IMR-90 (cell line): ENCODE measurements around the gene ATRN. TPM values are rescaled to one million over a fixed set of nuclear protein-coding genes. Genes with fewer than 3 reads are reported as not detected.

Source experiments
- ATAC-seq: fragments of 200-7000 bp; cut with Tn5 transposase; 2 replicates; pipeline ENCODE4 v1.9.1; 2020; ENCODE audit warnings: low read depth, mild to moderate bottlenecking, moderate library complexity
- BruUV-seq: library from RNA; stranded (reverse); fragments of 400-500 nt; replicated peaks from 2 replicates; lab custom pipeline; 2021; lab: Mats Ljungman, UMichigan
- CTCF ChIA-PET: fragments of 300-600 bp; formaldehyde crosslinking; extraction: SDS; loops from one replicate; lab custom pipeline; 2021; ENCODE audit warnings: antibody characterized with exemption; lab: Yijun Ruan, JAX
- POLR2A ChIA-PET: fragments of 300-600 bp; sonication (Branson Sonifier 250); formaldehyde crosslinking; loops from one replicate; lab custom pipeline; 2022; ENCODE audit warnings: antibody characterized with exemption; ENCODE audit not compliant: unreplicated experiment; lab: Charles Lee
- DNase-seq: peaks from one replicate; pipeline ENCODE4 v3.0.0; 2013
- H2AFZ ChIP-seq: replicated peaks from 2 replicates; pipeline ENCODE3; 2013; ENCODE audit warnings: low read length, mild to moderate bottlenecking; ENCODE audit not compliant: poor library complexity
- H2AK5ac ChIP-seq: 2 replicates; pipeline ENCODE4 v1.6.1; 2013; ENCODE audit warnings: low read depth, low read length, inconsistent platforms
- H2AK9ac ChIP-seq: replicated peaks from 2 replicates; pipeline ENCODE3; 2013; ENCODE audit warnings: mild to moderate bottlenecking, low read depth, low read length, moderate library complexity; ENCODE audit not compliant: poor library complexity
- H2BK120ac ChIP-seq: 2 replicates; pipeline ENCODE4 v1.6.1; 2013; ENCODE audit warnings: low read depth, low read length, inconsistent platforms
- H2BK15ac ChIP-seq: 3 replicates; pipeline ENCODE4 v1.6.1; 2013; ENCODE audit warnings: low read depth, low read length, inconsistent platforms
- H2BK20ac ChIP-seq: 2 replicates; pipeline ENCODE4 v1.6.1; 2013; ENCODE audit warnings: low read depth, mild to moderate bottlenecking, inconsistent platforms, low read length, moderate library complexity
- H2BK5ac ChIP-seq: 2 replicates; pipeline ENCODE4 v1.6.1; 2013; ENCODE audit warnings: mild to moderate bottlenecking, low read depth, low read length, inconsistent platforms; ENCODE audit not compliant: poor library complexity, severe bottlenecking
- H3K14ac ChIP-seq: replicated peaks from 2 replicates; pipeline ENCODE4 v1.6.1; 2013; ENCODE audit warnings: low read depth, low read length, inconsistent platforms
- H3K18ac ChIP-seq: 2 replicates; pipeline ENCODE4 v1.6.1; 2013; ENCODE audit warnings: low read depth, low read length, control low read depth
- H3K23ac ChIP-seq: 2 replicates; pipeline ENCODE4 v1.6.1; 2013; ENCODE audit warnings: low read depth, low read length, inconsistent platforms
- H3K27ac ChIP-seq: 2 replicates; pipeline ENCODE4 v1.5.1; 2013; ENCODE audit warnings: mild to moderate bottlenecking, control low read depth, low read length; ENCODE audit not compliant: insufficient read depth
- H3K27me3 ChIP-seq: 2 replicates; pipeline ENCODE4 v1.6.1; 2013; ENCODE audit warnings: low read length; ENCODE audit not compliant: control insufficient read depth, insufficient read depth
- H3K36me3 ChIP-seq: 2 replicates; pipeline ENCODE4 v1.6.1; 2013; ENCODE audit warnings: low read length, mixed read lengths; ENCODE audit not compliant: control insufficient read depth, insufficient read depth
- H3K4ac ChIP-seq: 2 replicates; pipeline ENCODE4 v1.6.1; 2013; ENCODE audit warnings: low read depth, low read length, inconsistent platforms
- H3K4me1 ChIP-seq: 2 replicates; pipeline ENCODE4 v1.6.1; 2013; ENCODE audit warnings: low read length, mixed read lengths; ENCODE audit not compliant: control insufficient read depth, insufficient read depth
- H3K4me2 ChIP-seq: 2 replicates; pipeline ENCODE4 v1.6.1; 2013; ENCODE audit warnings: low read depth, mild to moderate bottlenecking, control low read depth, low read length, moderate library complexity
- H3K4me3 ChIP-seq: 2 replicates; pipeline ENCODE4 v1.5.1; 2013; ENCODE audit warnings: low read depth, mild to moderate bottlenecking, control low read depth, low read length, moderate library complexity; ENCODE audit not compliant: insufficient read depth
- H3K56ac ChIP-seq: 2 replicates; pipeline ENCODE4 v1.6.1; 2013; ENCODE audit warnings: low read length, inconsistent platforms; ENCODE audit not compliant: insufficient read depth; ENCODE audit errors: extremely low read depth
- H3K79me1 ChIP-seq, 2 experiments: 2 replicates each; pipeline ENCODE4 v1.6.1; 2013; ENCODE audit warnings: low read length in 2 of 2, inconsistent platforms in 1 of 2, low read depth in 1 of 2
- H3K9ac ChIP-seq: 2 replicates; pipeline ENCODE4 v1.6.1; 2013; ENCODE audit warnings: low read depth, low read length, control low read depth
- H3K9me1 ChIP-seq: 2 replicates; pipeline ENCODE4 v1.6.1; 2013; ENCODE audit warnings: low read length, inconsistent platforms; ENCODE audit not compliant: insufficient read depth
- H3K9me3 ChIP-seq: 2 replicates; pipeline ENCODE4 v1.6.1; 2013; ENCODE audit warnings: low read length; ENCODE audit not compliant: control insufficient read depth, insufficient read depth
- H4K20me1 ChIP-seq: 2 replicates; pipeline ENCODE4 v1.6.1; 2013; ENCODE audit warnings: low read length, inconsistent platforms; ENCODE audit not compliant: insufficient read depth
- H4K5ac ChIP-seq: 2 replicates; pipeline ENCODE4 v1.6.1; 2013; ENCODE audit warnings: mild to moderate bottlenecking, low read depth, low read length, control low read depth
- H4K8ac ChIP-seq, 2 experiments: 2 replicates each; pipeline ENCODE4 v1.6.1; 2013; ENCODE audit warnings: low read depth in 2 of 2, low read length in 2 of 2, control low read depth in 1 of 2, inconsistent platforms in 1 of 2
- H4K91ac ChIP-seq: 2 replicates; pipeline ENCODE4 v1.6.1; 2013; ENCODE audit warnings: low read depth, low read length, inconsistent platforms; ENCODE audit not compliant: insufficient read depth
- CTCF ChIP-seq: conservative IDR thresholded peaks from 2 replicates; pipeline ENCODE4 v1.5.1; 2012; ENCODE audit warnings: mild to moderate bottlenecking, low read depth, low read length, improper control_type of control experiment
- ELK1 ChIP-seq: fragments of 150-350 bp; IDR thresholded peaks from 2 replicates; pipeline ENCODE4 v1.6.1; 2016; ENCODE audit warnings: low read depth, mild to moderate bottlenecking, low read length, moderate library complexity, borderline replicate concordance
- FOS ChIP-seq: fragments of 150-350 bp; IDR thresholded peaks from 2 replicates; pipeline ENCODE4 v1.6.1; 2016; ENCODE audit warnings: low read depth, low read length
- MAFK ChIP-seq: IDR thresholded peaks from 2 replicates; pipeline ENCODE4 v1.6.1; 2012; ENCODE audit warnings: low read depth, low read length, improper control_type of control experiment
- MAZ ChIP-seq: IDR thresholded peaks from 2 replicates; pipeline ENCODE4 v1.6.1; 2012; ENCODE audit warnings: low read depth, mild to moderate bottlenecking, low read length, improper control_type of control experiment, moderate library complexity, borderline replicate concordance
- MXI1 ChIP-seq: IDR thresholded peaks from 2 replicates; pipeline ENCODE4 v1.6.1; 2012; ENCODE audit warnings: low read depth, mild to moderate bottlenecking, low read length, moderate library complexity, borderline replicate concordance
- NFE2L2 ChIP-seq: fragments of 150-350 bp; IDR thresholded peaks from 2 replicates; pipeline ENCODE4 v1.6.1; 2016; ENCODE audit warnings: low read depth, mild to moderate bottlenecking, low read length
- POLR2A ChIP-seq: IDR thresholded peaks from 2 replicates; pipeline ENCODE4 v1.6.1; 2012; ENCODE audit warnings: mild to moderate bottlenecking, low read depth, low read length
- RAD21 ChIP-seq: IDR thresholded peaks from 2 replicates; pipeline ENCODE4 v1.6.1; 2012; ENCODE audit warnings: low read length, improper control_type of control experiment
- RCOR1 ChIP-seq: IDR thresholded peaks from 2 replicates; pipeline ENCODE4 v1.6.1; 2012; ENCODE audit warnings: mild to moderate bottlenecking, low read length, improper control_type of control experiment; ENCODE audit not compliant: insufficient replicate concordance
- RFX5 ChIP-seq: IDR thresholded peaks from 2 replicates; pipeline ENCODE4 v1.8.0; 2012; ENCODE audit warnings: low read depth, mild to moderate bottlenecking, low read length, moderate library complexity
- SMC3 ChIP-seq: fragments of 150-350 bp; IDR thresholded peaks from 2 replicates; pipeline ENCODE4 v1.6.1; 2016; ENCODE audit warnings: low read depth, mild to moderate bottlenecking, antibody characterized with exemption, low read length, moderate library complexity
- dilution Hi-C: fragments of 300-500 bp; cut with HindIII; formaldehyde crosslinking; loops from one replicate; pipeline ENCODE4 v1.14.3; 2018; ENCODE audit warnings: low sequenced_read_pairs; ENCODE audit not compliant: unreplicated experiment
- in situ Hi-C: fragments of 300-500 bp; cut with MboI; formaldehyde crosslinking; loops from 3 replicates; pipeline ENCODE4 v1.14.3; 2019; ENCODE audit warnings: low sequenced_read_pairs, inconsistent platforms, mixed read lengths
- intact Hi-C: fragments of 100-400 bp; cut with micrococcal nuclease; formaldehyde crosslinking; loops from 2 replicates; pipeline ENCODE4 v1.10.0; 2022
- polyA plus RNA-seq, 3 experiments: library from polyadenylated mRNA; depleted of rRNA; stranded (reverse); fragments of >200 nt; gene quantifications; 2 replicates each; pipeline ENCODE4 v1.2.3, GENCODE V29; 2012; ENCODE audit warnings: low replicate concordance in 1 of 3
- total RNA-seq: library from RNA; depleted of rRNA; stranded (reverse); fragments of >200 nt; gene quantifications from 2 replicates; pipeline ENCODE4 v1.2.3, GENCODE V29; 2012

ATRN gene
- total and polyA plus RNA-seq, 2 of the 4 experiments (the other 2 are of a cell fraction): 32.3 to 46.2 TPM

- no peak overlapping the region for H2AK5ac ChIP-seq
- H2AFZ ChIP-seq: no peak overlapping the region
- H4K8ac ChIP-seq: no peak overlapping the region
- in situ Hi-C loops: no loop called here
- H3K79me1 ChIP-seq: peaks cover 7 to 17% of the 10 kb centered on the region in 2 experiments; a peak in 3 of 4 replicates
- intact Hi-C loops: no loop called here
- H3K14ac ChIP-seq: no peak overlapping the region
- H2BK20ac ChIP-seq: no peak overlapping the region
- H4K20me1 ChIP-seq: no peaks in the 10 kb centered on the region
- ATAC-seq (no peak), DNase-seq (peak; percentile 12)
- no peaks in the 10 kb centered on the region for H3K9me3 ChIP-seq
- H3K27me3 ChIP-seq: no peaks in the 10 kb centered on the region
- no peak overlapping the region for H4K5ac ChIP-seq
- no peak overlapping the region for H4K91ac ChIP-seq
- no peak overlapping the region for H3K4me3 ChIP-seq
- ChIA-PET POLR2A (no interaction called here), CTCF (interaction anchor here (1.1 kb wide), 1 partner anchor 12 kb away, joined by 4 read pairs; no protein-coding TSS in a partner anchor)
- H2BK5ac ChIP-seq: no peak overlapping the region
- BruUV-seq: no TSS peak
- H2BK120ac ChIP-seq: no peak overlapping the region
- no peaks in the 10 kb centered on the region for H3K4me1 ChIP-seq
- peaks cover 5% of the 10 kb centered on the region; the same call in 1 of the 2 replicates for H3K36me3 ChIP-seq
- TF ChIP-seq RFX5: no peak
- TF ChIP-seq CTCF: no peak
- no peak for TF ChIP-seq SMC3
- no peak for TF ChIP-seq NFE2L2
- no peak for TF ChIP-seq POLR2A
- no peak for TF ChIP-seq MXI1
- no peak for TF ChIP-seq FOS
- no peak for TF ChIP-seq RCOR1
- TF ChIP-seq MAFK: no peak
- no peak for TF ChIP-seq ELK1
- TF ChIP-seq RAD21: no peak
- TF ChIP-seq MAZ: no peak
- no peak overlapping the region for H3K9ac ChIP-seq
- no peak overlapping the region for H3K4ac ChIP-seq
- no peak overlapping the region for H3K18ac ChIP-seq
- peaks cover 3% of the 10 kb centered on the region for H3K9me1 ChIP-seq
- no peak overlapping the region for H2AK9ac ChIP-seq
- H3K4me2 ChIP-seq: no peak overlapping the region
- H3K23ac ChIP-seq: no peak overlapping the region
- H3K56ac ChIP-seq: no peak overlapping the region
- dilution Hi-C loops: no loop called here
- H2BK15ac ChIP-seq: no peak overlapping the region
- no peak overlapping the region for H3K27ac ChIP-seq
These were observed 81.0 kb downstream of the ATRN start for GRCh38 chr20:3551681-3552434.
